AG04449 (cell line): ENCODE data around the gene COG4.

Experiments used
- CTCF ChIA-PET: fragments of 350-600 bp; formaldehyde crosslinking; extraction: SDS; loops from one replicate; lab custom pipeline; 2021; ENCODE audit warnings: antibody characterized with exemption; lab: Yijun Ruan, JAX
- POLR2A ChIA-PET: fragments of 400-600, 350-600 bp; formaldehyde crosslinking; extraction: SDS; loops from one replicate; lab custom pipeline; 2020; ENCODE audit warnings: antibody characterized with exemption, inconsistent platforms; lab: Yijun Ruan, JAX
- DNase-seq: peaks from one replicate; pipeline ENCODE4 v3.0.0-alpha.2; 2010; ENCODE audit warnings: low read depth, low spot score
- H3K4me3 ChIP-seq: 2 replicates; pipeline ENCODE4 v1.5.1; 2011; ENCODE audit warnings: low read depth, mild to moderate bottlenecking, control low read depth, low read length
- CTCF ChIP-seq: IDR thresholded peaks from one replicate; pipeline ENCODE4 v1.5.1; 2011; ENCODE audit warnings: mild to moderate bottlenecking, moderate library complexity, low read length, control low read depth, inconsistent platforms; ENCODE audit not compliant: insufficient read depth; ENCODE audit errors: missing control alignments

COG4 gene

GRCh38 chr16:70569752-70570151 lies 46.4 kb upstream of the COG4 start:
- no peak for TF ChIP-seq CTCF
- CTCF ChIA-PET: interaction anchor here (9.4 kb wide), 1 partner anchor 84 kb away, joined by 54 read pairs; no protein-coding TSS in a partner anchor
- no peak overlapping the region for H3K4me3 ChIP-seq
- DNase-seq: no peak
- POLR2A ChIA-PET: no interaction called here

GRCh38 chr16:70568601-70569237 lies 45.4 kb upstream of the COG4 start:
- ChIA-PET POLR2A (interaction anchor here (0.9 kb wide), 1 partner anchor 188 kb away, joined by 4 read pairs; no protein-coding TSS in a partner anchor), CTCF (interaction anchor here (1.1 to 9.4 kb wide), 3 partner anchors 23 to 200 kb away, joined by 3 to 54 read pairs (median 3); no protein-coding TSS in a partner anchor)
- no peak for TF ChIP-seq CTCF
- no peak for DNase-seq
- no peak overlapping the region for H3K4me3 ChIP-seq

GRCh38 chr16:70565053-70565452 lies 41.7 kb upstream of the COG4 start:
- ChIA-PET POLR2A (interaction anchor here (0.6 to 1.1 kb wide), 3 partner anchors 8 to 37 kb away, joined by 3 to 7 read pairs (median 4); no protein-coding TSS in a partner anchor), CTCF (interaction anchor here (1.0 to 9.4 kb wide), 5 partner anchors 9 to 206 kb away, joined by 3 to 54 read pairs (median 4); no protein-coding TSS in a partner anchor)
- H3K4me3 ChIP-seq: no peak overlapping the region
- no peak for DNase-seq
- no peak for TF ChIP-seq CTCF

GRCh38 chr16:70563636-70564035 lies 40.3 kb upstream of the COG4 start:
- ChIA-PET CTCF (interaction anchor here (1.2 to 9.4 kb wide), 3 partner anchors 10 to 90 kb away, joined by 3 to 54 read pairs (median 12); no protein-coding TSS in a partner anchor), POLR2A (no interaction called here)
- DNase-seq: no peak
- TF ChIP-seq CTCF: no peak
- no peak overlapping the region for H3K4me3 ChIP-seq

GRCh38 chr16:70561623-70562022 lies 38.3 kb upstream of the COG4 start:
- POLR2A ChIA-PET: interaction anchor here (1.9 kb wide), 1 partner anchor 12 kb away, joined by 5 read pairs; no protein-coding TSS in a partner anchor
- CTCF ChIA-PET: interaction anchor here (1.6 to 9.4 kb wide), 2 partner anchors 31 to 92 kb away, joined by 4 to 54 read pairs; no protein-coding TSS in a partner anchor
- DNase-seq: no peak
- no peak for TF ChIP-seq CTCF
- no peak overlapping the region for H3K4me3 ChIP-seq

GRCh38 chr16:70556063-70556462 lies 32.7 kb upstream of the COG4 start:
- TF ChIP-seq CTCF: no peak
- POLR2A ChIA-PET: no interaction called here
- CTCF ChIA-PET: interaction anchor here (1.0 to 1.5 kb wide), 4 partner anchors 17 to 98 kb away, joined by 3 to 4 read pairs (median 4); no protein-coding TSS in a partner anchor
- no peak for DNase-seq
- H3K4me3 ChIP-seq: no peak overlapping the region
